HUES48 (cell line): Measurements from ENCODE around the gene AURKA.
"Not testable (repeated sequence)": the region's sequence is repeated elsewhere in the genome, so short reads cannot be mapped to it uniquely, and the experiment has no call there.

ENCODE experiments used
- H3K27ac ChIP-seq: one replicate; pipeline ENCODE4 v1.7.0; 2013; ENCODE audit warnings: low read depth, low read length, inconsistent platforms
- H3K27me3 ChIP-seq: 2 replicates; pipeline ENCODE4 v1.6.1; 2013; ENCODE audit warnings: mild to moderate bottlenecking, low read length; ENCODE audit not compliant: control insufficient read depth, insufficient read depth
- H3K36me3 ChIP-seq: 2 replicates; pipeline ENCODE4 v1.6.1; 2013; ENCODE audit warnings: low read length; ENCODE audit not compliant: control insufficient read depth, insufficient read depth
- H3K4me1 ChIP-seq: 2 replicates; pipeline ENCODE4 v1.6.1; 2013; ENCODE audit warnings: mild to moderate bottlenecking, low read length; ENCODE audit not compliant: control insufficient read depth, insufficient read depth
- H3K4me3 ChIP-seq: 2 replicates; pipeline ENCODE4 v1.5.1; 2013; ENCODE audit warnings: mild to moderate bottlenecking, low read depth, low read length
- H3K9ac ChIP-seq: 2 replicates; pipeline ENCODE4 v1.6.1; 2013; ENCODE audit warnings: mild to moderate bottlenecking, low read depth, low read length, moderate library complexity
- H3K9me3 ChIP-seq: 2 replicates; pipeline ENCODE4 v1.6.1; 2013; ENCODE audit warnings: low read length; ENCODE audit not compliant: control insufficient read depth, insufficient read depth

AURKA gene

GRCh38 chr20:56343861-56344381, 48.1 kb downstream of the AURKA start:
- Histone ChIP-seq H3K9ac (no peak overlapping the region), H3K27me3 (peaks cover 62% of the 10 kb centered on the region), H3K9me3 (no peaks in the 10 kb centered on the region; the same call in 1 of the 2 replicates), H3K4me1 (peaks cover 11% of the 10 kb centered on the region), H3K27ac (no peak overlapping the region), H3K4me3 (peak overlapping the region; percentile 57), H3K36me3 (no peaks in the 10 kb centered on the region)

GRCh38 chr20:56342783-56343182, 49.2 kb downstream of the AURKA start:
- H3K9ac ChIP-seq: no peak overlapping the region
- H3K27ac ChIP-seq: no peak overlapping the region
- no peaks in the 10 kb centered on the region; the same call in 1 of the 2 replicates for H3K9me3 ChIP-seq
- no peak overlapping the region for H3K4me3 ChIP-seq
- no peaks in the 10 kb centered on the region for H3K36me3 ChIP-seq
- no peaks in the 10 kb centered on the region; the same call in 1 of the 2 replicates for H3K4me1 ChIP-seq
- peaks cover 52% of the 10 kb centered on the region for H3K27me3 ChIP-seq

- H3K27ac ChIP-seq, H3K4me3 ChIP-seq, H3K9ac ChIP-seq, H3K36me3 ChIP-seq, H3K4me1 ChIP-seq, H3K27me3 ChIP-seq: not testable (repeated sequence)
- H3K9me3 ChIP-seq: peaks cover 42% of the 10 kb centered on the region
Measured at GRCh38 chr20:56336709-56337108, 55.3 kb downstream of the AURKA start.

GRCh38 chr20:56328861-56329260, 63.2 kb downstream of the AURKA start:
- Histone ChIP-seq H3K9ac (no peak overlapping the region), H3K27me3 (no peaks in the 10 kb centered on the region), H3K36me3 (no peaks in the 10 kb centered on the region), H3K9me3 (peaks cover 82% of the 10 kb centered on the region), H3K4me3 (no peak overlapping the region), H3K27ac (no peak overlapping the region), H3K4me1 (no peaks in the 10 kb centered on the region)

- Histone ChIP-seq H3K27ac (no peak overlapping the region), H3K4me3 (no peak overlapping the region), H3K9ac (no peak overlapping the region), H3K36me3 (no peaks in the 10 kb centered on the region), H3K4me1 (no peaks in the 10 kb centered on the region), H3K27me3 (no peaks in the 10 kb centered on the region), H3K9me3 (peaks cover 70% of the 10 kb centered on the region)
Measured at GRCh38 chr20:56324806-56325205, 67.2 kb downstream of the AURKA start.

GRCh38 chr20:56323656-56324055, 68.4 kb downstream of the AURKA start:
- Histone ChIP-seq H3K4me3 (no peak overlapping the region), H3K36me3 (no peaks in the 10 kb centered on the region), H3K9ac (no peak overlapping the region), H3K9me3 (peaks cover 70% of the 10 kb centered on the region), H3K27ac (no peak overlapping the region), H3K4me1 (no peaks in the 10 kb centered on the region), H3K27me3 (no peaks in the 10 kb centered on the region)

GRCh38 chr20:56323206-56323605, 68.8 kb downstream of the AURKA start:
- Histone ChIP-seq H3K4me3 (no peak overlapping the region), H3K9ac (no peak overlapping the region), H3K36me3 (no peaks in the 10 kb centered on the region), H3K9me3 (peaks cover 70% of the 10 kb centered on the region), H3K27me3 (no peaks in the 10 kb centered on the region), H3K4me1 (no peaks in the 10 kb centered on the region), H3K27ac (no peak overlapping the region)

- Histone ChIP-seq H3K9me3 (peaks cover 71% of the 10 kb centered on the region), H3K27ac (no peak overlapping the region), H3K27me3 (no peaks in the 10 kb centered on the region), H3K4me1 (no peaks in the 10 kb centered on the region), H3K4me3 (no peak overlapping the region), H3K9ac (no peak overlapping the region), H3K36me3 (no peaks in the 10 kb centered on the region)
Measured at GRCh38 chr20:56322681-56323080, 69.3 kb downstream of the AURKA start.
